GM18870 (cell line): ENCODE measurements around the gene CD53.
"Not testable (repeated sequence)": the region's sequence is repeated elsewhere in the genome, so short reads cannot be mapped to it uniquely, and the experiment has no call there.

Experiments used
- ATAC-seq: cut with Tn5 transposase; IDR thresholded peaks from one replicate; pipeline ENCODE4 v1.9.1; 2021; ENCODE audit warnings: moderate library complexity; ENCODE audit not compliant: unreplicated experiment

Gene CD53, protein sequence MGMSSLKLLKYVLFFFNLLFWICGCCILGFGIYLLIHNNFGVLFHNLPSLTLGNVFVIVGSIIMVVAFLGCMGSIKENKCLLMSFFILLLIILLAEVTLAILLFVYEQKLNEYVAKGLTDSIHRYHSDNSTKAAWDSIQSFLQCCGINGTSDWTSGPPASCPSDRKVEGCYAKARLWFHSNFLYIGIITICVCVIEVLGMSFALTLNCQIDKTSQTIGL

DNA sequence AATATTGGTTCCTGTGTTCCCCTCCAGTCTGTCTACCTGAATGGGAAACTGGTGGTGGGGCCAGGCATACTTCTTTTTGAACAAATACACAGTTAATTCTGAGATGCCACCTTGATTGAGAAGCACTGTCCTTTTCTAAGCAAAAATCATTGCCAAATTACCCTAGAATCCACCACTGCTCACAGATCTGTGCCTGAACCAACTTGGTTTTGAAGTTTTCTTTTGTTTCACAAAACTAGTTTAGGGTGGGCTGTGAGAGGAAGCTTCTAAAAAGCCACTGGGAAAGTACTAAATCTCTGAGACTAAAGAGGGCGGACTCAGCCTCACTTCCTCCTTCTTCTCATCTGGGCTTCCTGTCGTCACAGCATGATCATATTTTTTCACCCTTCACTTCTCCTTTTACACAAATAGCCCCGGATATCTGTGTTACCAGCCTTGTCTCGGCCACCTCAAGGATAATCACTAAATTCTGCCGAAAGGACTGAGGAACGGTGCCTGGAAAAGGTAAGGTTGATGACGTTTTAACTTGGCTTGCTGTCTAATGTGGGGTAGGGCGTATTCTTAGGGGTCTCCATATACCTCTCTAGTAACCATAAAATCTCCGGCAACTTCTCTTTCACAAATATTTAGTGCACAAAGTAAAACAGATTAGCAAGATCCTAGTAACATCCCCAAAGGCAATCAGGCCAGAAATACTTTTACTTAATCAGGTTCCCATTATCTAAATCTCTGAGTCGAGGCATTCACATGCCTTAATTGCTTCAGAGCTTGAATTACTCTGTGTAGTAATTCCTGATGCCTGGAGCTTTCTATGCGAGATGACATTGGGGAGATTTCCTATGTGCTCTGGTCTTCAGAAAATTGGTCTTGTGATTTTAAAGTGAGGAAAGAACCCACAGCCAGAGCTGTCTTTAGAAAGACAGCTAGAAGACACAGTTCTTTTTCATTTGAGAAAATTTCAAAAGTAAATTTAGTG is at the start of gene CD53:
CD53 (plus strand) TSS at position 404 of the 976 bp plus-strand sequence. CDS start 18,261 bp downstream, outside the sequence.
- ATAC-seq, result peak; percentile 40

DNA sequence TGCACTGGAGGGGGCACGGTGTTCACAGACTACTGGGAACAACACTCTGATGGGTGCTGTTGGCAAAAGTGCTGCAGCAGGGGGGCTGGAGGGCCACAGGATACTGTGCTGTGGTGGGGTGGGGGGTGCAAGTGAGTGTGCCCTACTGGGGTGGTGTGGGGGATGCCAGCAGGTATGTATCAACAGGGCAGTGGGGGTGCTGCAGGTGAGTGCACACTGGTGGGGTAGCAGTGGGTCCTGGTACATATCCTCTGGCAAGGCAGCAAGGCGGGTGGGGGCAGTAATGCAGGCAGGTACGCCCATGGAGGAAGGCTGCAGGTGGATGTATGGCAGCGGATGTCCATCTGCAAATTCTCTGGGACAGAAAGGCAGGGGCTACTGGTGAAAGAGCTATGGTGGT is 48.8 kb upstream of the CD53 start:
- ATAC-seq, result no peak

DNA sequence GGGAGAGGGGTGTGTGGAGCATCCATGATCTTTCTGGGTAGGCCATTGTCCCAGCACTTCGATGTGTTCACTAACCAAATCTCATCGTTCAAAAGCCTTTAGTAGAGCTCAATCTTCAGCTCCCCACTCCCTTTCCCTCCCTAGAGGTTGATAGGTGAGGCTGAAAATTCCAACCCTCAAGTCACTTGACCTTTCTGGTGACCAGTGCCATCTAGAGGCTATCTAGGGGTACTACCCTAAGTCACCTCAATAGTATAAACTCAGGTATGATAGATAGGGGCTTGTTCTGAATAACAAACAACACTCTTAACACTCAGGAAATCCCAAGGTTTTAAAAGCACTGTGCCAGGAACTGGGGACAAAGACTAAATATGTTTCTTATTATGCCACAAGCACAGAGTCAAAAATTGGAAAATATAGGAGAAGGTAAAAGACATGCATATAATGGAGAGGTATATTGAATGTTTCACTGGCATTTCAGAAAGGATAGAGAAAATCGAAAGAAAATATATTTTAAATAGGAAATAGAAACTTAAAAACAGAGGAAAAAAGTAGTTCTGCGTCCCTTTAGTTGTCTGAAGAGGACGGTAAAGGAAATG is 42.9 kb upstream of the CD53 start:
- no peak for ATAC-seq

DNA sequence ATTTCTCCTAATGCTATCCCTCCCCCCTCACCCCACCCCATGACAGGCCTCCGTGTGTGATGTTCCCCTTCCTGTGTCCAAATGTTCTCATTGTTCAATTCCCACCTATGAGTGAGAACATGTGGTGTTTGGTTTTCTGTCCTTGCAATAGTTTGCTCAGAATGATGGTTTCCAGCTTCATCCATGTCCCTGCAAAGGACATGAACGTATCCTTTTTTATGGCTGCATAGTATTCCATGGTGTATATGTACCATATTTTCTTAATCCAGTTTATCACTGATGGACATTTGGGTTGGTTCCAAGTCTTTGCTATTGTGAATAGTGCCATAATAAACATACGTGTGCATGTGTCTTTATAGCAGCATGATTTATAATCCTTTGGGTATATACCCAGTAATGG is 39.2 kb upstream of the CD53 start:
- ATAC-seq, result not testable (repeated sequence)

DNA sequence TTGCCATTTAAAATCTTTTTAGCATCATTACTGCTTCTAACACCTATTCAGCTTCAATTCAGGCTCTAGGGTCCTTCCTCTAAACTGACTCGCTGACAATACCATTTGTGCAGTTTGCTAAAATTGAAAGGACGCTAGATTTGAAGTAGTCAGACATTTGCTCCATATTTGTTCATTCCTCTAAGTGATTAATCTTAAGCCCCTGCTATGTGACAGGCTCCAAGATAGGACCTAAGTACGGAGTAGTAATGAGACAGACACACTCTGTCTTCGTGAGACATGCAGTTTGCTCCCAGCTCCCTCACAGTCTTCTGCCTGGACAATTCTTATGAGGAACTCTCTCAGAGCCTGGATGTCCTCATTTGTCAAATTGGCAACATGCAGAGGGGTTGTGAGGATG is 26.1 kb upstream of the CD53 start:
- ATAC-seq, result no peak

DNA sequence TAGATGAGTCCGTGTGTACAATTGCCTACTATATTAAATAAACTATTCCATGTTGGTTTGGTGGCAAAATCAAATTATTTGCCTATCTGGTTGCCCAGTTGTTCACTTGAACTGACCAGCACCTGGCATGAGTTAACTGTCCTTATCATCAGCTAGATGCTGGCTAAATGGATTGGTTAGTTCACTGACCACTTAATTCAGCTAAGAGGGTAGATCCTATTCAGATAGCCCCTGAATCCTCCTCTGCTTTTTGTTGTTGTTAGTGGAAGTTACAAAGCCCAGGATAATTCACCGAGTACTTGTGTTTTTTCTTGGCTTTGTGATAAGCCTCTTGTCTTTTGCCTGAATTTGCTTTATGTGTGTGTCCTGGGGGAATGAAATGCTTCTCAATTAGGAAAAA is 22.8 kb upstream of the CD53 start:
- ATAC-seq, result no peak

DNA sequence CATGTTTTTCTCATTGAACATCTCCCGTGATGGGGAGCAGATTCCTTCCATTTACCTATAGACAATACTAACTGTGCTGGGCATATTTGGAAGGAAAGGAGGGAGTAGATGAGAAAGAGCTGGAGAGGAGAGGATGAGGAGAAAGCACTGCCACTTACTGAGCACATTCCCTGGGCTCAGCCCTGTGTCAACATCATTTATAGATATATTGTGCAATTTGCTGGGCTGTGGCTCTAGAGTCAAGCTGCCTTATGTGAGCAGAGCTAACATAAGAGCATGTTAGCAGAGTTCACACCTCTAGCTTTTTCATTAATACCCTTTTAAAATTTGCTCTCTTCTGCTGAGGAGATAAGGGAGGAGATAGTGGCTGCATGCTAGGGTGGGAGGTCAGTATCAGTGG is 22.3 kb upstream of the CD53 start:
- no peak for ATAC-seq

DNA sequence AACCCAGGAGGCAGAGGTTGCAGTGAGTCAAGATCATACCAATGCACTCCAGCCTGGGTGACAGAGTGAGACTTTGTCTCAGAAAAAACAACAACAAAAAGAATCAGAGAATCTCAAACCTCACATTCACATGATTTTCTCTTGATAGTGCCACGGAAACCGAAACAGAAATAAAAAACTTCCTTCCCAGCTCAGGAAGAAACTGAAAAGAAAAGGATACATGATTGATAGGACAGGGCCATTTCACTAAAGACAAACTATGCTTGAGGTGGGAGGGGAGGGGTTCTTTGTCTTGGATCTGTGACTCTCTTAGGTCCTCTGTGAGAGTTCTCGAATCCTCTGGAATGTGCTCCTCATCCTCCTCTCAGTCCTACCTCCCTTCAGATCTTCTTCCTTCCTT is 19.8 kb upstream of the CD53 start:
- no peak for ATAC-seq

DNA sequence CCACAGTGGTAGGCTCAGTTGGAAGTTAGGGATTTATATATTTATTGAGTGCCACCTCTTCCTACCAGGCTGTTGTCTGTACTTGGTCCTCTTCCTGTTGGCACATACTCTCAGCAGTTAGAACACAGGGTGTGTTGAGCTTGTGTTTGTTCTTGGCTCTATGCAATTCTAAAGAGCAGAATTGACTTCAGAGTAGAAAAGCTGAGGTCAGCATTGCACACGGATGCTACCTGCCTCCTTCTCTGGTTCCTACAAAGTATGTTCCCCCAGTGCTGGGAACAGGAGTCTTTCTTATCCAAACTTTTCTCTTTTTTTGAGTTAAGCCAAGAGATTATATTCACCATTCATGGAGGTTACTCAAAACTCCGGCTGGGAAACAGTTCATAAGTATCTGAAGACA is 16.5 kb upstream of the CD53 start:
- no peak for ATAC-seq

DNA sequence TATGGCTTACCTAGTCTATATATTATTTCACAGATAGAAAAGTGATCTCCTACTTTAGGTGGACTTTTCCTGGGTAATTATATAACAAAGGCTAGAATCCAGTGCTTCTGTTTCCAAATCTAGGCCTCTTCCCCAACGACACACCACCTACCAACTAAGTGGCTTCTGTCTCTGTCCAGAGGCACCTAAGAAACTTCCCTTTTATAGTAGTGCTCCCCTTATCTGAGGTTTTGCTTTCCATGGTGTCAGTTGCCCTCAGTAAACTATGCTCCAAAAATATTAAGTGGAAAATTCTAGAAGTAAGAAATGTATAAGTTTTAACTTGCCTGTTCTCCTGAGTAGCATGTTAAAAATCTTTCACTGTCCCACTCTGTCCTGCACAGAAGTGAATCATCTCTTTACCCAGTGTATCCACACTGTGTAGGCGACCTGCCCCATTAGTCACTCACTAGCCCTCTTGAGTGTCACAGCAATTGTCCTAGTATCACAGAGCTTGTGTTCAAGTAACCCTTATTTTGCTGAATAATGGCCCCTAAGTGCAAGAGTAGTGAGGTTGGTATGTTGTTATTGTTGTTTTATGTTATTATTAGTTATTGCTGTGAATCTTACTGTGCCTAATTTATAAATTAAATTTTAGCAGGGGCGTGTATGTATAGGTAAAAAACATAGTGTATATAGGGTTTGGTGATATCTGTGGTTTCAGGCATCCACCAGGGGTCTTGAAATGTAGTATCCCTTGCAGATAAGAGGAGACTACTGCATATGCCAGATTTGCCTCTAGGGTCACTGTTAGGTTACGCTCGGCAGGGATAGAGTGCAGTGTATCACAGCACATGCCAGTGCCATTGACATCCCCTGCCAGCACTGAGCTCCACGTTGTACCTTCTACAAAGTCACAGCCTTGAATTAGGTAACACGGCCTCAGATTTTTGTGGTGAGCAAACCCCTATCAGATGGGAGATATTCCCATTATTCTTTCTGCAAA is 14.7 kb upstream of the CD53 start:
- no peak for ATAC-seq

DNA sequence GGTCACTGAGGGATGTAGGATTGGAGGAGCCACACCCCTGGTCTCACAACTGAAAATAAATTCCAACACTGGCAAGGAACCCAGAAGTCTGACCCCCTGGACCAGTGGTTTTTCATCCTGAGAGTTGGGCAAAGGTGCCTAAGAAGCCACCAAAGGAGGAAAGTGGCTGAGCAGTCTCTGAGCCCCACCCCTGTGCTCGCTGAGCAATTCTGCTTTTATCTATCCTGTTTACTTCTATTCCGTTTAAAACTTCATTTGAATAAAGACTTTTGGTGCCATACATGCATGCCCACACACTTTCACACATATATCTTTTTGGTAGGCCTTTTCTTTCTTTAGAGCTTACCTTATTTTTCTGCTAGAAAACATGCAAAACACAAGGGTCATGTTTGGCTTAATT is 13.9 kb upstream of the CD53 start:
- no peak for ATAC-seq

DNA sequence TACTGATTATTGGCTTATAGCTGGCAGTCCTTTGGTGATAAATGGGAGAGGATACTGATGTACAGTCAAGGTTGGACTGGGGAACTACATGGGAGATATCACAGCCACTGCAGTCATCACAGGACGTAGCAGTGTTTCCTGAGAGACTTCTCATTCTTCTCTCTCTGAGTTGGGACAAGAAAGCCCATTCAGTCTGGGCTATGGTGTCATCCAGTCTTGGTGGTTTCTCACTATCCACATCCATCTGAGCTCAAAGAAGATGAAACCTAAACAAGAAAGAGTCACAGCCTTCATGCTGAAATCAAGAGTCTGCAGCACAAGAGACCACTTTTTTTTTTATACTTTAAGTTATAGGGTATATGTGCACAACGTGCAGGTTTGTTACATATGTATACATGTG is 12.8 kb upstream of the CD53 start:
- ATAC-seq, result no peak

DNA sequence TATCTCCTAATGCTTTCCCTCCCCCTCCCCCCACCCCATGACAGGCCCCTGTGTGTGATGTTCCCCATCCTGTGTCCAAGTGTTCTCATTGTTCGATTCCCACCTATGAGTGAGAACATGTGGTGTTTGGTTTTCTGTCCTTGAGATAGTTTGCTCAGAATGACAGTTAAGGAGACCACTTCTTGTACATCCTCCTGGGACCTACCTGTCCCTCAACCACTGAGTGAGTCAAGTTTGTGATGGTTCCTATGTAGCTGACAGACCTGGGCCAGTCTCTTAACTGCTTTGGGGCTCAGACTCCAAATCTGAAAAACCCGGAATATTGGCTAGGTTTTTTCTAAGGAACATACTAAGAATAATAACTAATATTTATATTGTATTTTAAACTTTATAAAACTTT is 12.3 kb upstream of the CD53 start:
- ATAC-seq, result not testable (repeated sequence)

DNA sequence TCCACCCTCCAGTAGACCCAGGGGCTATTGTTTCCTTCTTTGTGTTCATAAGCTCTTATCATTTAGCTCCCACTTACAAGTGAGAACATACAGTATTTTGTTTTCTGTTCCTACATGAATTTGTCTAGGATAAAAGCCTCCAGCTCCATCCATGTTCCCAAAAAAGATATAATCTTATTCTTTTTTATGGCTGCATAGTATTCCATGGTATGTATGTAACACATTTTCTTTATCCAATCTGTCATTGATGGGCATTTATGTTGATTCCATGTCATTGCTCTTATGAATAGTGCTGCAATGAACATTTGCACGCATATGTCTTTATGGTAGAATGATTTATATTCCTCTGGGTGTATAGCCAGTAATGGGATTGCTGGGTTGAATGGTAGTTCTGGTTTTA is 11.0 kb upstream of the CD53 start:
- not testable (repeated sequence) for ATAC-seq

DNA sequence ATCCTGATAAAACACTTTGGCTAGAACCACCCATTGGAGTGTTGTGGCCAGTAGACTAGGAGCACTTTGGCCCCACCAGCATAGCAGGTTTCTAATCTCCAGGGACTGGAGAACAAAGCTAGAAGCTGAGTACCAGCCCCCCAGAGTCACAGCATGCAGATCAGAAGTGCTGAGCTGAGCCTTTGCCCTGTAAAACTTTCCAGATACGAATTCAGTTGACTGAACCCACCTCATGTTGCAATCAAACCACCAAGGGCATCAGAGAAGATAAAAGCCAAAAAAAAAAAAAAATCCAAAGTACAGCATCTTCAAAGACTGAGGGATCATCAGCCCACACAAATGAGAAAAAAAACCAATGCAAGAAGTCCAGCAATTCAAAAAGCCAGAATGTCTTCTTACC is 8.7 kb upstream of the CD53 start:
- no peak for ATAC-seq

DNA sequence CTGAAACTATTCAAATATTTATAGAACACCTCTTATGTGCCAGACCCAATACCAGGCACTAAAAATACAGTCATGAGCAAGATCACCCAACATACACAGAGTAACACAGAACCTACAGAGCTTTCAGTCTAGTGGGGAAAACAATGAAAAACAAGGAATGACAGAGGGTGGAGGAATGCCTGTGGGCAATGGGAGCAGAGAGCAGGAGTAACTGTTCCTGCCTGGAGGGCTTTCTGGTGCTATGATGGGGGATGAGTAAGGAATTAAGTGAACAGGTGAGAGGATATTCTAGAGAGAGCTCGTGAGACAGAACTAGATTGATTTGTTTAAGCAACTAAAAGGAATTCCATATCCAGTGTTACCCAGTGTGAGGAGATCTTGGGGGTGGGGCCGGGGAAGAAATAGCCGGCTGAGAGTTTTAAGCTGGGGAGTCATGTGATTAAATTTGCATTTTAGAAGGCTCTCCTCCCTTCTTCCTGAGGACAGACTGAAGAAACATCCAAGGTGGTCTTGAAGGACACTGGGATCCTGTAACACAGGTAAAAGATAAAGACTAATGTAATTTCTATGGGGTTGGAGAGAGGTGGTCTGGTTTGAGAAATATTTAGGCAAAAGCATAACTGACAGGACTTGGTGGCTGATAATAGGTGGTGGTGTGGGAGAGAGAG is 2.1 kb upstream of the CD53 start:
- ATAC-seq, result no peak

DNA sequence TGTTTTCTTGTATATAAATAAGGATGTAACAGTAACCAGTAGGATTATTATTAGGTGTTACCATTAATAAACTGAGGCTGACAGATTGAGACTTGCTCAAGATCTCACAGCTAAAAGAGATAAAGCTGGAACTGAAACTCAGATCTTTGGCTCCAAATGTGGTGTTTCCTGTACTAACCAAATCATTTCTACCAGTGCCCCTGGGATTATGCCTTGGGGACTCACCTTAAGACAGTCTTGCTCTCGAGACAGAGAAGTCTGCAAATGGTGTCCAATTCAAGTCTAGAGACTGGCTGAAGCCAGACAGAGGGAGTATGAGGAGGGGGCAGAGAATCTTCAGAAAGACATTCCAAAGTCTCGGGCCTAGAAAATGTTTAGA is 593 bp upstream of the CD53 start:
- no peak for ATAC-seq

DNA sequence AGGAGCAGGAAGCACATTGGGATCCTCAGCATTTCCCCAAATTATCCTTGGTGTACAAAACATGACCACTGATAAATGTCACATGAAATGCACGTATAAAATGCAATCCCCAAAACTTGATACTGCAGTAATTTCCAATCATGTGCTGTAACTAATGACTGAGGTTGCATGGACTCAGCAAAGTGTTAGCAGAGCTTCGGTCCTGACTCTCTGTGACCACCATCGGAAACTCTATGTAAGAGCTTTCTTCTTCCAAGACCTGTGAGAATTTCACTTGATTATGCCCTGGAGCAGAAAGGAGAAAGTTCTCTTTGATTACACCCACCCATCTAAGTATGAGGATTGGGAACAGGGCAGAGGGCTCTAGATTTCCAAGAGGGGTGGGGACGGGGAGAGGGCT is 908 bp downstream of the CD53 start:
- ATAC-seq, result no peak

DNA sequence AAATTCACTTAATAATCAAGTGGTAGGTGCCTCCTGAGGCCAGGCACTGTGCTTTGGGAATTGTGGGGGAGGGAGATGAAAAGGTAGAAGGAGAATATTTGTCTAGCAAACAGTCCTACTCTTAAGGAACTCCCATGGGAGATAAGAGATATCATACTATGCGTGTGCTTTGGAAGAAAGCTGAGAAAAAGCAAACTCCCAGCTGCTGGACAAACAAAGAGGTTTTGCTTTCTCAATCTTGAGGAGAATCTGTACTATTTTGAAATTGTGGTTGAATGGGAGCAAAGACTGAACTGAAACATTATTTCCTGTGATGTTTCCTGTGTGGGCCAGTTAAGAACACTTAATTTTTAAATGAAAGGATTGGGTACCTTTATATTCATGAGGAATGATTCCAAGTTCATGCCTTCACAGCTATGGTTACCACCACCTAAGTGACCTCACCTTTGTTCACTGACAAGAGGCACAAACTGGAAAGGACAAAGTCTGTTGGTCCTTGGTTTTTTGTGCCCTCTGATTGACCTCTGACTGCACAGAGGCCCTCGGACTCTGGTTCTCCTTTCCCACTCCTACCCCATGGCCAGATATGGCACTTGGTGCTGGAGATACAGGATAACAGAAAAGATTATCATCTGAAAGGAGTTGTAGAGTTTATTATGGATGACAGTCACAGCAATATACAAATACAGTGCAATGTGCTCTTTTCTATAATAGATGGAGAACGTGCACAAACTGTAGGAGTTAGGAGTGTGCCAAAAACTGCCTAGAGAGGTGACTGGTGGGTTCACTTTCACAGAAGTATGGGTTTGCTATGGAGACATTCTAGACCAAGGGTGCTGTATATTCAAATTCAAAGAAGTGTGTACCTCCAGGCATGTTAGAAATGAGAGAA is 1.6 kb downstream of the CD53 start:
- ATAC-seq, result no peak
